Activated CD8-positive, alpha-beta T cell treated with anti-CD3 and anti-CD28 coated beads for 36 hours (primary cell): ENCODE data around the gene MYCBPAP. TPM values are rescaled to one million over a fixed set of nuclear protein-coding genes. Genes with fewer than 3 reads are reported as not detected.

Experiments
- ATAC-seq: fragments of 200-7000 bp; cut with Tn5 transposase; one replicate; pipeline ENCODE4 v1.10.0; 2021; ENCODE audit warnings: mild to moderate bottlenecking, moderate library complexity
- CTCF ChIA-PET: fragments of 350-600 bp; sonication (Branson Sonifier 250); formaldehyde crosslinking; loops from one replicate; lab custom pipeline; 2021; ENCODE audit warnings: antibody characterized with exemption; lab: Charles Lee
- POLR2A ChIA-PET: fragments of 350-600 bp; sonication (Branson Sonifier 250); formaldehyde crosslinking; loops from one replicate; lab custom pipeline; 2021; ENCODE audit warnings: antibody characterized with exemption; lab: Charles Lee
- DNase-seq: peaks from one replicate; pipeline ENCODE4 v3.0.0-alpha.2; 2020
- H3K27ac Mint-ChIP-seq: one replicate; pipeline ENCODE4 v1.8.0; 2021; ENCODE audit warnings: mild to moderate bottlenecking, mixed read lengths
- H3K27me3 Mint-ChIP-seq: one replicate; pipeline ENCODE4 v1.8.0; 2021; ENCODE audit warnings: mixed read lengths
- H3K36me3 Mint-ChIP-seq: one replicate; pipeline ENCODE4 v1.8.0; 2021; ENCODE audit warnings: low read depth, mixed read lengths
- H3K4me1 Mint-ChIP-seq: one replicate; pipeline ENCODE4 v1.8.0; 2021; ENCODE audit warnings: low read depth, mixed read lengths
- H3K4me3 Mint-ChIP-seq: one replicate; pipeline ENCODE4 v1.8.0; 2021; ENCODE audit warnings: mild to moderate bottlenecking, moderate library complexity, mixed read lengths
- H3K9me3 Mint-ChIP-seq: one replicate; pipeline ENCODE4 v1.8.0; 2021; ENCODE audit warnings: mixed read lengths
- CTCF ChIP-seq: fragments of 200-600 bp; IDR thresholded peaks from one replicate; pipeline ENCODE4 v1.8.0; 2022; ENCODE audit warnings: antibody characterized with exemption, mild to moderate bottlenecking
- intact Hi-C: fragments of 100-400 bp; cut with micrococcal nuclease; formaldehyde crosslinking; loops from one replicate; pipeline ENCODE4 v1.10.0; 2022
- total RNA-seq, 2 experiments: library from RNA; stranded (reverse); gene quantifications; one replicate each; pipeline ENCODE4 v1.2.3, GENCODE V29; 2021

MYCBPAP gene
- total RNA-seq, 2 experiments from 2014 or later = 6.7 to 6.9 TPM

- Mint-ChIP-seq H3K4me3 (no peak overlapping the region), H3K4me1 (peaks cover 3% of the 10 kb centered on the region), H3K9me3 (no peaks in the 10 kb centered on the region), H3K27ac (no peak overlapping the region), H3K27me3 (no peaks in the 10 kb centered on the region), H3K36me3 (no peaks in the 10 kb centered on the region)
- ATAC-seq (no peak), DNase-seq (no peak)
- POLR2A ChIA-PET = interaction anchor here (0.6 to 1.6 kb wide), 2 partner anchors 14 to 33 kb away, joined by 3 read pairs; no protein-coding TSS in a partner anchor
- intact Hi-C loops = no loop called here
- CTCF ChIA-PET = interaction anchor here (1.2 to 2.0 kb wide), 3 partner anchors 13 to 34 kb away, joined by 3 to 4 read pairs (median 3); no protein-coding TSS in a partner anchor
- no peak for TF ChIP-seq CTCF
These were observed 8.8 kb downstream of the MYCBPAP start for GRCh38 chr17:50517011-50517410.

GRCh38 chr17:50517504-50518383, 9.5 kb downstream of the MYCBPAP start:
- no peak for DNase-seq
- TF ChIP-seq CTCF = no peak
- Mint-ChIP-seq H3K4me3 (no peak overlapping the region), H3K27ac (no peak overlapping the region), H3K36me3 (no peaks in the 10 kb centered on the region), H3K27me3 (no peaks in the 10 kb centered on the region), H3K4me1 (no peaks in the 10 kb centered on the region), H3K9me3 (no peaks in the 10 kb centered on the region)
- intact Hi-C loops = no loop called here
- CTCF ChIA-PET = interaction anchor here (1.6 kb wide), 1 partner anchor 24 kb away, joined by 3 read pairs; no protein-coding TSS in a partner anchor
- POLR2A ChIA-PET = interaction anchor here (0.6 to 1.6 kb wide), 2 partner anchors 15 to 34 kb away, joined by 3 read pairs; no protein-coding TSS in a partner anchor
- ATAC-seq = no peak

- no peak overlapping the region for H3K27ac Mint-ChIP-seq
- ATAC-seq (no peak), DNase-seq (no peak)
- H3K36me3 Mint-ChIP-seq = no peaks in the 10 kb centered on the region
- no peak for TF ChIP-seq CTCF
- ChIA-PET POLR2A (interaction anchor here (1.6 kb wide), 1 partner anchor 16 kb away, joined by 3 read pairs; no protein-coding TSS in a partner anchor), CTCF (no interaction called here)
- no peak overlapping the region for H3K4me3 Mint-ChIP-seq
- H3K4me1 Mint-ChIP-seq = no peaks in the 10 kb centered on the region
- H3K9me3 Mint-ChIP-seq = no peaks in the 10 kb centered on the region
- intact Hi-C loops = no loop called here
- no peaks in the 10 kb centered on the region for H3K27me3 Mint-ChIP-seq
These were observed 10.3 kb downstream of the MYCBPAP start for GRCh38 chr17:50518384-50519023.

- intact Hi-C loops = no loop called here
These were observed 11.0 kb downstream of the MYCBPAP start for GRCh38 chr17:50519141-50519834.

More at GRCh38 chr17:50519141-50519834, 11.0 kb downstream of the MYCBPAP start:
- H3K4me3 Mint-ChIP-seq = no peak overlapping the region
- no peak overlapping the region for H3K27ac Mint-ChIP-seq
- DNase-seq (no peak), ATAC-seq (no peak)
- no peaks in the 10 kb centered on the region for H3K9me3 Mint-ChIP-seq
- no peaks in the 10 kb centered on the region for H3K4me1 Mint-ChIP-seq
- no peak for TF ChIP-seq CTCF
- CTCF ChIA-PET = interaction anchor here (0.7 kb wide), 1 partner anchor 14 kb away, joined by 3 read pairs; no protein-coding TSS in a partner anchor
- POLR2A ChIA-PET = no interaction called here
- no peaks in the 10 kb centered on the region for H3K36me3 Mint-ChIP-seq
- no peaks in the 10 kb centered on the region for H3K27me3 Mint-ChIP-seq
